ENCODE measurements around the gene FLCN.

Gene FLCN

DNA sequence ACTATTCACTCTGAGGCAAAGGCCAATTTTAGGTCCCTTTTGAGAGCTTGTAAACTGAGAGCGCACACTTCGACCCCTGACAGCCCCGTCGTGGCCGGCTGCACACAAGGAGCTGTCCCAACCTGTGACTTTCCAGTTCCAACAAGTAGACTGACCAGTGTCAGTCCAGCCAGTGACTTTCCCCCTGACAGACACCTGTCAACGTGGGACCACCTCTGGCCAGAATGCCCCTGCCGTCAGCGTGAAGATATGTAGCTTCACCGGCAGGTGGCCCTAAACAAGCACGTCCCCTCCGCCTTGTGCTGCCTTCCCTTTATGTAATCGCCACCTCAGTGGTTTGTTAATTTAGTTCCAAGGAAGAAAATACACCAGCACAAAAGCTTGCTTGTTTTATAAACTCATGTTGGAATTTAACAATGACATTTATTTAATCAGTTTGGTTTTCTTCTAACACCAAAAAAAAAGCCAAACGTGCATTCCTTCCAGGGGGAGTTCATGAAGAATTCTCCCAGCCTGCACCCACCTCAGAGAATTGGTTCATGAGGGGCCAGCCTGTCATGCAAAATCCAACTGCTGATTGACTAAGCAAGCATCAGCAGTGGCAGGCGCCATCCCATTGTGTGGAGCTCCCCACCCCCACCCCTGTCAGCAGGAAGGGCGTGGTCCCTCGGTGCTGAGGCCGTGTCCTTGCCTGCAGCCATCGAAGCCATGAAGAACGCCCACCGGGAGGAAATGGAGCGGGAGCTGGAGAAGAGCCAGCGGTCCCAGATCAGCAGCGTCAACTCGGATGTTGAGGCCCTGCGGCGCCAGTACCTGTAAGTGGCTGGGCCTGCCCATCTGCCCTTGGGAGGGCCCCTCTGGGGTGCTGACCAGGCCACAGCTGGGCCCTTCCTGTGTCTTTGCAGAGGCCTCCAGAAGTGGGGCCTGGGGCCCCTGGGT lies 64.7 kb downstream of the FLCN start:
- intact Hi-C loops (cut with DNase I): no loop called here

GRCh38 chr17:17171186-17171585 lies 65.8 kb downstream of the FLCN start:
- intact Hi-C loops (cut with DNase I): no loop called here
- peak in 1 of 10 donors; percentile 35 for DNase-seq

More for the DNA sequence above, 64.7 kb downstream of the FLCN start:
- peak in 3 of 10 donors; percentile 44 to 78 (median 72) for DNase-seq

- DNase-seq: peak in 2 of 10 donors; percentile 57 to 77
- intact Hi-C loops (cut with DNase I): no loop called here
These were observed 66.5 kb downstream of the FLCN start for GRCh38 chr17:17170346-17170985.

- DNase-seq: peak in 1 of 10 donors; percentile 14
- intact Hi-C loops (cut with DNase I): no loop called here
These were observed 67.6 kb downstream of the FLCN start for GRCh38 chr17:17169396-17169795.

- DNase-seq: peak in 2 of 10 donors; percentile 51 to 53
- intact Hi-C loops (cut with DNase I): no loop called here
These were observed 68.6 kb downstream of the FLCN start for GRCh38 chr17:17168401-17168800.

- intact Hi-C loops (cut with DNase I): no loop called here
- DNase-seq: peak in 2 of 10 donors; percentile 59 to 70
These were observed 69.0 kb downstream of the FLCN start for GRCh38 chr17:17167986-17168385.

GRCh38 chr17:17167356-17167755 lies 69.6 kb downstream of the FLCN start:
- intact Hi-C loops (cut with DNase I): no loop called here
- DNase-seq: peak in 2 of 10 donors; percentile 49 to 65

DNA sequence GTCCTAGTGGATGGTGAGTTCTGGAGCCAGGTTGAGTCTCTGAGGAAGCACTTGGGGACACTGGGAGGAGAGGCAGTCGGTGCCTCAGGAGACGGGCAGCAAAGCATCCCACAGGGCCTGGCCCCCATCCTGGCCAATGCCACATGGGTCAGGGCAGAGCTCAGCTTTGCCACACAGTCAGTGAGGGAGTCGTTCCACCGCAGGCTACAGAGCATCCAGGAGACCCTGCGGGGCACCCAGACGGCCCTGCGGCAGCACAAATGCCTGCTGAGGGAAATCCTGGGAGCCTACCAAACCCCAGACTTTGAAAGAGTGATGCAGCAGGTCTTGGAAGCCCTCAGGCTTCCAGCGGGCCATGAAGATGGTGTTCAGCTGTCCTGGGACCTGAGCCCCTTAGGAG lies 70.5 kb downstream of the FLCN start:
- DNase-seq: peak in 2 of 10 donors; percentile 45 to 49
- intact Hi-C loops (cut with DNase I): no loop called here

- intact Hi-C loops (cut with DNase I): no loop called here
These were observed 71.2 kb downstream of the FLCN start for GRCh38 chr17:17165666-17166308.

GRCh38 chr17:17164676-17165075 lies 72.3 kb downstream of the FLCN start:
- DNase-seq: peak in 1 of 10 donors; percentile 78

More at GRCh38 chr17:17165666-17166308, 71.2 kb downstream of the FLCN start:
- peak in 2 of 10 donors; percentile 47 to 72 for DNase-seq

GRCh38 chr17:17164156-17164555 lies 72.8 kb downstream of the FLCN start:
- peak in 1 of 10 donors; percentile 73 for DNase-seq
- intact Hi-C loops (cut with DNase I): no loop called here

More at GRCh38 chr17:17164676-17165075, 72.3 kb downstream of the FLCN start:
- intact Hi-C loops (cut with DNase I): no loop called here

Data from posterior cingulate gyrus (tissue), 11 donors.